HepG2 (cell line): Measurements from ENCODE around the gene RAD21L1. TPM values are rescaled to one million over a fixed set of nuclear protein-coding genes. Genes with fewer than 3 reads are reported as not detected.

Experiments used
- ATAC-seq: fragments of 200-7000 bp; cut with Tn5 transposase; 3 replicates; pipeline ENCODE4 v1.9.1; 2020; ENCODE audit warnings: mild to moderate bottlenecking, moderate library complexity
- BruUV-seq: library from RNA; stranded (reverse); fragments of 400-500 nt; replicated peaks from 2 replicates; lab custom pipeline; 2021; lab: Mats Ljungman, UMichigan
- CTCF ChIA-PET: fragments of 300-600 bp; formaldehyde crosslinking; extraction: SDS; loops from one replicate; lab custom pipeline; 2021; ENCODE audit warnings: low total read pairs, inconsistent platforms, low intra/inter-chr PET ratio; lab: Yijun Ruan, JAX
- POLR2A ChIA-PET: fragments of 350-600 bp; sonication (Branson Sonifier 250); formaldehyde crosslinking; loops from one replicate; lab custom pipeline; 2020; ENCODE audit warnings: antibody characterized with exemption, inconsistent platforms; lab: Yijun Ruan, JAX
- DNase-seq: peaks from one replicate; pipeline ENCODE4 v3.0.0-alpha.2; 2015; ENCODE audit warnings: low spot score
- FAIRE-seq: peaks from 3 replicates; lab custom pipeline; 2011; peaks lifted over from hg19 to GRCh38; lab: Jason Lieb, UNC
- H2AFZ ChIP-seq: one replicate; pipeline ENCODE4 v1.6.1; 2011; ENCODE audit warnings: low read length, inconsistent platforms
- H3K27ac ChIP-seq: fragments of 300-600 bp; 3 replicates; pipeline ENCODE4 v1.8.0; 2011; ENCODE audit warnings: mixed run types, mild to moderate bottlenecking, mixed read lengths, low read length, inconsistent platforms; ENCODE audit not compliant: insufficient read depth; ENCODE audit errors: extremely low read length
- H3K27me3 ChIP-seq, 2 experiments: fragments of 200-600 bp in 1 of 2; 2 replicates in 1 of 2; 3 replicates in 1 of 2; pipeline versions ENCODE4 v1.6.0 to v1.8.0; 2011; ENCODE audit warnings: low read length in 2 of 2, mild to moderate bottlenecking in 2 of 2, moderate library complexity in 2 of 2, inconsistent platforms in 1 of 2; ENCODE audit not compliant: insufficient read depth in 2 of 2, control insufficient read depth in 1 of 2
- H3K36me3 ChIP-seq, 2 experiments: fragments of 200-600 bp in 1 of 2; replicated peaks in 1 of 2; 2 replicates in 1 of 2; 3 replicates in 1 of 2; pipeline versions ENCODE4 v1.5.1 to v1.8.0; 2011; ENCODE audit warnings: low read length in 2 of 2, inconsistent platforms in 1 of 2; ENCODE audit not compliant: insufficient read depth in 2 of 2, control insufficient read depth in 1 of 2
- H3K4me1 ChIP-seq: 2 replicates; pipeline ENCODE4 v1.5.1; 2012; ENCODE audit warnings: low read length, inconsistent platforms; ENCODE audit not compliant: insufficient read depth
- H3K4me2 ChIP-seq: 2 replicates; pipeline ENCODE4 v1.6.0; 2011; ENCODE audit warnings: low read depth, low read length, inconsistent platforms
- H3K4me3 ChIP-seq, 3 experiments: fragments of 200-600 bp in 1 of 3; sonication (generic), shearing (Covaris generic) in 1 of 3; replicated peaks in 1 of 3; 2 replicates each; pipeline ENCODE4 v1.5.1; 2011 to 2016; ENCODE audit warnings: low read length in 3 of 3, inconsistent platforms in 2 of 3, low read depth in 2 of 3, mild to moderate bottlenecking in 2 of 3, control low read depth in 1 of 3, mixed read lengths in 1 of 3; ENCODE audit not compliant: insufficient read depth in 1 of 3
- H3K79me2 ChIP-seq: one replicate; pipeline ENCODE4 v1.6.1; 2011; ENCODE audit warnings: low read length, inconsistent platforms; ENCODE audit not compliant: insufficient read depth
- H3K9ac ChIP-seq: 2 replicates; pipeline ENCODE4 v1.6.0; 2011; ENCODE audit warnings: mild to moderate bottlenecking, low read depth, low read length, inconsistent platforms; ENCODE audit not compliant: insufficient read depth
- H3K9me3 ChIP-seq: 2 replicates; pipeline ENCODE4 v1.5.1; 2012; ENCODE audit warnings: mild to moderate bottlenecking, low read length
- H4K20me1 ChIP-seq: 2 replicates; pipeline ENCODE4 v1.6.0; 2011; ENCODE audit warnings: inconsistent platforms, mild to moderate bottlenecking, low read length, moderate library complexity; ENCODE audit not compliant: insufficient read depth
- ASH2L ChIP-seq: fragments of 300-600, 200-600 bp; sonication (generic); IDR thresholded peaks from 2 replicates; pipeline ENCODE4 v1.7.0; 2017; ENCODE audit warnings: low read depth, mild to moderate bottlenecking, moderate library complexity, mixed read lengths, low read length; ENCODE audit not compliant: insufficient read length
- ESRRA ChIP-seq: sonication (generic); formaldehyde crosslinking; IDR thresholded peaks from 2 replicates; pipeline ENCODE4 v1.5.1; 2020; ENCODE audit warnings: mild to moderate bottlenecking, low read depth, missing genetic modification reagents
- HIVEP1 ChIP-seq: sonication (generic); formaldehyde crosslinking; IDR thresholded peaks from 2 replicates; pipeline ENCODE4 v1.4.0; 2020; ENCODE audit warnings: mild to moderate bottlenecking, missing genetic modification reagents
- HOXA5 ChIP-seq: sonication (generic); formaldehyde crosslinking; IDR thresholded peaks from 2 replicates; pipeline ENCODE4 v1.4.0; 2020; ENCODE audit warnings: missing genetic modification reagents
- KAT7 ChIP-seq: IDR thresholded peaks from 2 replicates; pipeline ENCODE4 v1.6.1; 2018; ENCODE audit warnings: borderline replicate concordance, missing compliant biosample characterization
- MTF2 ChIP-seq: sonication (generic); formaldehyde crosslinking; IDR thresholded peaks from 2 replicates; pipeline ENCODE4 v1.5.0; 2020; ENCODE audit warnings: missing genetic modification reagents, borderline replicate concordance
- SOX5 ChIP-seq: IDR thresholded peaks from 2 replicates; pipeline ENCODE4 v1.6.1; 2016; ENCODE audit warnings: borderline replicate concordance
- TRIM24 ChIP-seq: sonication (generic); formaldehyde crosslinking; IDR thresholded peaks from 2 replicates; pipeline ENCODE4 v1.8.0; 2022; ENCODE audit warnings: mild to moderate bottlenecking, missing genetic modification reagents
- U2AF2 ChIP-seq: fragments of 200-400 bp; formaldehyde crosslinking; IDR thresholded peaks from 2 replicates; pipeline ENCODE4 v1.6.1; 2017; ENCODE audit warnings: low read depth, mild to moderate bottlenecking, low read length
- ZBTB38 ChIP-seq: sonication (generic); formaldehyde crosslinking; IDR thresholded peaks from 2 replicates; pipeline ENCODE4 v1.5.1; 2020; ENCODE audit warnings: mild to moderate bottlenecking, missing genetic modification reagents
- ZBTB7B ChIP-seq: sonication (generic); formaldehyde crosslinking; IDR thresholded peaks from 2 replicates; pipeline ENCODE4 v1.4.0; 2020; ENCODE audit warnings: missing genetic modification reagents
- ZFP36 ChIP-seq: fragments of 150-350 bp; IDR thresholded peaks from 2 replicates; pipeline ENCODE4 v1.6.1; 2018; ENCODE audit warnings: borderline replicate concordance, low read length, low read depth; ENCODE audit not compliant: partially characterized antibody
- ZFYVE20 ChIP-seq: sonication (generic); formaldehyde crosslinking; IDR thresholded peaks from 2 replicates; pipeline ENCODE4 v1.8.0; 2023; ENCODE audit warnings: low read depth, mild to moderate bottlenecking, moderate library complexity, missing genetic modification reagents, borderline replicate concordance
- ZNF333 ChIP-seq: sonication (generic); formaldehyde crosslinking; IDR thresholded peaks from 2 replicates; pipeline ENCODE4 v1.4.0; 2020; ENCODE audit warnings: mild to moderate bottlenecking, missing genetic modification reagents, borderline replicate concordance
- ZNF337 ChIP-seq: sonication (generic); formaldehyde crosslinking; IDR thresholded peaks from 2 replicates; pipeline ENCODE4 v1.5.1; 2020; ENCODE audit warnings: missing genetic modification reagents, low read depth, mild to moderate bottlenecking, borderline replicate concordance
- ZNF350 ChIP-seq: sonication (generic); formaldehyde crosslinking; IDR thresholded peaks from 2 replicates; pipeline ENCODE4 v1.4.0; 2020; ENCODE audit warnings: mild to moderate bottlenecking, low read depth, missing genetic modification reagents, borderline replicate concordance
- ZNF501 ChIP-seq: sonication (generic); formaldehyde crosslinking; IDR thresholded peaks from 2 replicates; pipeline ENCODE4 v1.5.1; 2020; ENCODE audit warnings: mild to moderate bottlenecking, moderate library complexity, missing genetic modification reagents
- ZNF557 ChIP-seq: sonication (generic); formaldehyde crosslinking; IDR thresholded peaks from 2 replicates; pipeline ENCODE4 v1.4.0; 2020; ENCODE audit warnings: missing genetic modification reagents
- ZNF652 ChIP-seq: IDR thresholded peaks from 2 replicates; pipeline ENCODE4 v1.6.1; 2016; ENCODE audit warnings: low read depth, borderline replicate concordance
- ZNF792 ChIP-seq: IDR thresholded peaks from 2 replicates; pipeline ENCODE4 v1.6.1; 2016
- WGBS: methylation state at CpG from one replicate; pipeline ENCODE4 v1.1.6; 2017; ENCODE audit warnings: low lambda C conversion rate; 5-methylcytosine and 5-hydroxymethylcytosine counted together
- in situ Hi-C: cut with HindIII; loops from 2 replicates; pipeline ENCODE4 v1.10.0; 2017; ENCODE audit warnings: low pct_unique_long_range_greater_than_20kb; ENCODE audit not compliant: extremely low pct_ligation_motif_present
- intact Hi-C: fragments of 100-400 bp; cut with micrococcal nuclease; formaldehyde crosslinking; loops from one replicate; pipeline ENCODE4 v1.10.0; 2022; ENCODE audit not compliant: unreplicated experiment
- polyA plus RNA-seq, 8 experiments: library from polyadenylated mRNA; depleted of rRNA in 3 of 8; stranded (reverse) in 7 of 8; unstranded in 1 of 8; fragments of >200 nt; fragmentation: Illumina TruSeq in 4 of 8; extraction: Trizol in 4 of 8; gene quantifications; 2 replicates each; pipeline versions ENCODE4 v1.2.1 to v1.2.3, GENCODE V29; 2011 to 2016; ENCODE audit warnings: low read depth in 4 of 8, missing spikeins in 1 of 8, mixed read lengths in 1 of 8; ENCODE audit not compliant: insufficient read depth in 1 of 8
- total RNA-seq, 5 experiments: library from RNA; depleted of rRNA; stranded (reverse); fragments of >200 nt; fragmentation: Illumina TruSeq; extraction: Trizol; gene quantifications; 2 replicates each; pipeline ENCODE4 v1.2.3, GENCODE V29; 2016; ENCODE audit warnings: low read depth in 1 of 5
- TF ChIP-seq, protein P1 (sequence below): sonication (generic); formaldehyde crosslinking; IDR thresholded peaks from 2 replicates; pipeline ENCODE4 v1.5.0; 2020; ENCODE audit warnings: missing genetic modification reagents
- TF ChIP-seq, protein P2 (sequence below): sonication (generic); formaldehyde crosslinking; IDR thresholded peaks from 2 replicates; pipeline ENCODE4 v1.4.0; 2020; ENCODE audit warnings: missing genetic modification reagents
- TF ChIP-seq, protein P3 (sequence below): sonication (generic); formaldehyde crosslinking; IDR thresholded peaks from 2 replicates; pipeline ENCODE4 v1.8.0; 2022; ENCODE audit warnings: missing genetic modification reagents, mild to moderate bottlenecking, borderline replicate concordance

RAD21L1 gene
- total and polyA plus RNA-seq, 2 of the 13 experiments (the other 11 are each of a cell fraction or from before 2014, with no cell fraction given) = not detected

DNA sequence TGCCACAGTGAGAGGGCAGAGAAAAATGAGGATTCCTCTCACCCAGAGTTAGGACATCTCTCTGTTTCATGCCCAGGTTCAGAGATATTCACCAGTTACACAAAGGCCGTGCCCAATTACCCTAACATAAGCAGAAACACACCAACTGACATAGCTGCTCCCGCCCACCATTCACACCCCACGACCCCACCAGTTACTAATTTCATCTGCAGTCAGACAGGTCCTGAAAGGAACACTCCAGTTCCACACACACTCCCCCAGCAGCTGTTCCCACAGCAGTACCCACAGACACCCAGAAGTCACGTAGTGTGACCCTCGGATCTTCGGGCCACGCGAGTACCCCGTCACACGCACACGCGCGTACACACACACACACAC lies 41.6 kb upstream of the RAD21L1 start:
- Histone ChIP-seq H3K9ac (peak overlapping the region; percentile 68), H3K4me3 (peak overlapping the region; percentile 56 to 75 (median 69); a peak in 5 of 6 replicates), H4K20me1 (no peaks in the 10 kb centered on the region), H3K36me3 (peaks cover 0 to 4% of the 10 kb centered on the region in 2 experiments; a peak in 1 of 5 replicates), H3K27me3 (no peaks in the 10 kb centered on the region; a peak in 1 of 5 replicates), H3K4me2 (peak overlapping the region; percentile 81), H3K9me3 (no peaks in the 10 kb centered on the region), H3K4me1 (peaks cover 56% of the 10 kb centered on the region), H3K27ac (no peak overlapping the region), H3K79me2 (no peaks in the 10 kb centered on the region), H2AFZ (no peak overlapping the region)
- intact Hi-C loops = loop anchor here (10.0 kb wide), 1 partner anchor 369 kb away; no protein-coding TSS in a partner anchor
- CTCF ChIA-PET = interaction anchor here (1.7 to 2.7 kb wide), 2 partner anchors 76 to 365 kb away, joined by 4 to 12 read pairs; no protein-coding TSS in a partner anchor
- POLR2A ChIA-PET = no interaction called here
- ATAC-seq (no peak), FAIRE-seq (no peak), DNase-seq (no peak)
- BruUV-seq = no TSS peak
- WGBS = 72% methylated on average over 13 of the region's 13 CpGs
- in situ Hi-C loops = loop anchor here (10.0 kb wide), 2 partner anchors 229 to 369 kb away; no protein-coding TSS in a partner anchor
- TF ChIP-seq, protein P1, sequence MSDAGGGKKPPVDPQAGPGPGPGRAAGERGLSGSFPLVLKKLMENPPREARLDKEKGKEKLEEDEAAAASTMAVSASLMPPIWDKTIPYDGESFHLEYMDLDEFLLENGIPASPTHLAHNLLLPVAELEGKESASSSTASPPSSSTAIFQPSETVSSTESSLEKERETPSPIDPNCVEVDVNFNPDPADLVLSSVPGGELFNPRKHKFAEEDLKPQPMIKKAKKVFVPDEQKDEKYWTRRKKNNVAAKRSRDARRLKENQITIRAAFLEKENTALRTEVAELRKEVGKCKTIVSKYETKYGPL (CRISPR knock-in tag) = no peak
- TF ChIP-seq ZNF350 (CRISPR knock-in tag) (0 out of 2 replicates have a peak, but pooled peaks have one; percentile 54), HOXA5 (CRISPR knock-in tag) (no peak), ZNF333 (CRISPR knock-in tag) (0 out of 2 replicates have a peak, but pooled peaks have one; percentile 18), ESRRA (CRISPR knock-in tag) (no peak), ZFYVE20 (CRISPR knock-in tag) (no peak), ZNF501 (CRISPR knock-in tag) (no peak), ZNF337 (CRISPR knock-in tag) (no peak), ASH2L (no peak), SOX5 (CRISPR knock-in tag) (no peak), ZNF652 (CRISPR knock-in tag) (no peak), TRIM24 (CRISPR knock-in tag) (no peak), ZNF557 (CRISPR knock-in tag) (no peak), U2AF2 (no peak), ZBTB7B (CRISPR knock-in tag) (peak; percentile 14; the same call in 1 of the 2 replicates), ZFP36 (no peak), KAT7 (no peak), ZNF792 (CRISPR knock-in tag) (no peak), ZBTB38 (CRISPR knock-in tag) (no peak; the same call in 1 of the 2 replicates), HIVEP1 (CRISPR knock-in tag) (0 out of 2 replicates have a peak, but pooled peaks have one; percentile 45), MTF2 (no peak)
- TF ChIP-seq, protein P2, sequence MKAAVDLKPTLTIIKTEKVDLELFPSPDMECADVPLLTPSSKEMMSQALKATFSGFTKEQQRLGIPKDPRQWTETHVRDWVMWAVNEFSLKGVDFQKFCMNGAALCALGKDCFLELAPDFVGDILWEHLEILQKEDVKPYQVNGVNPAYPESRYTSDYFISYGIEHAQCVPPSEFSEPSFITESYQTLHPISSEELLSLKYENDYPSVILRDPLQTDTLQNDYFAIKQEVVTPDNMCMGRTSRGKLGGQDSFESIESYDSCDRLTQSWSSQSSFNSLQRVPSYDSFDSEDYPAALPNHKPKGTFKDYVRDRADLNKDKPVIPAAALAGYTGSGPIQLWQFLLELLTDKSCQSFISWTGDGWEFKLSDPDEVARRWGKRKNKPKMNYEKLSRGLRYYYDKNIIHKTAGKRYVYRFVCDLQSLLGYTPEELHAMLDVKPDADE (CRISPR knock-in tag) = no peak
- TF ChIP-seq, protein P3, sequence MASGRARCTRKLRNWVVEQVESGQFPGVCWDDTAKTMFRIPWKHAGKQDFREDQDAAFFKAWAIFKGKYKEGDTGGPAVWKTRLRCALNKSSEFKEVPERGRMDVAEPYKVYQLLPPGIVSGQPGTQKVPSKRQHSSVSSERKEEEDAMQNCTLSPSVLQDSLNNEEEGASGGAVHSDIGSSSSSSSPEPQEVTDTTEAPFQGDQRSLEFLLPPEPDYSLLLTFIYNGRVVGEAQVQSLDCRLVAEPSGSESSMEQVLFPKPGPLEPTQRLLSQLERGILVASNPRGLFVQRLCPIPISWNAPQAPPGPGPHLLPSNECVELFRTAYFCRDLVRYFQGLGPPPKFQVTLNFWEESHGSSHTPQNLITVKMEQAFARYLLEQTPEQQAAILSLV (CRISPR knock-in tag) = no peak
